ENCODE data around the gene WDR7. TPM values are rescaled to one million over a fixed set of nuclear protein-coding genes. Genes with fewer than 3 reads are reported as not detected.

WDR7 gene
- total and polyA plus RNA-seq, 2 experiments from 2014 or later: 5.9 to 19.0 TPM

DNA sequence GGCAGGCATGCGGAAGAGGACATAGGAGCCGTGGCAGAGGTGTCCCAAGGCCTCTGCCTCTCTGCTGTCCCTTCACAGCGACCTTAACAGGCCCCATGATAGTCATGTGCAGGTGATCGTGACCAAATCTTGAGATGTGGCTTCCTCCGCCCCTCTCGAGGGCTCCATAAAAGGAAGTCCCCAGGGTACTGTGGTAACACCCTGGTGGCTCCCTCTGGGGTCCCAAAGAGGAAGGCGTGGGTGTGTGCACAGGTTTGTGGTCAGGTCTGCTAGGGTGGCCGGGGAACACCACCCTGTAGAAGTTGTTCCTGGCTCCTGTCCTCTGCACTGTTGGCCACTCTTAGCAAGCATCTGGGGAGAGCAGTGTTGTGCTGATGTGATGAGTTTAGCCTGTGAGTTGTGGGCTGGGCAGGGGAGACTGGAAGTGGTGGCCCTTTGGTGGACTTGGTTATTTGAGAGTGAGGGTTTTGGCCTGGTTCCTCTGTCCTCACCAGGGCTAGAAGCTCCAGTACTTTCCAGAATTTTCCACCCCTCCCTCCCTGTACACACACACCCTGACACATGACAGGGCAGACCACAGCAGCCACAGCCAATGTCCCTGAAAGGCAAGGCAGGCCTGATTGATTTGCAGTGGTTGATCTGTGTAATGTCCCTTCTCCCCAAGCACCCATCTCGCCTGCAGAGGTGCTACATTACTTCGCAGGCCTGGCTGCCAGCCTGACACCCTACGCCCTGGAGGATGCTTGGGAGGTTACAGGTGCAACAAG is 426.8 kb downstream of the WDR7 start:
- Histone ChIP-seq H3K9me3 (ENCODE audit: low read depth) (no peaks in the 10 kb centered on the region), H3K4me2 (no peak overlapping the region), H4K20me1 (ENCODE audit: insufficient read depth, poor library complexity, severe bottlenecking) (no peaks in the 10 kb centered on the region), H3K27ac (no peak overlapping the region), H3K27me3 (peaks cover 9% of the 10 kb centered on the region), H3K79me2 (no peaks in the 10 kb centered on the region), H3K9me2 (replicated peaks; ENCODE audit: insufficient read depth) (no peaks in the 10 kb centered on the region), H2AFZ (no peak overlapping the region), H3K36me3 (replicated peaks; ENCODE audit: insufficient read depth, low read depth) (peaks cover 5% of the 10 kb centered on the region), H3K4me1 (ENCODE audit: insufficient read depth) (no peaks in the 10 kb centered on the region), H3K4me3 (no peak overlapping the region)
- DNase-seq (ENCODE audit: low spot score): no peak
- WGBS (ENCODE audit: low lambda C conversion rate, missing lambda C conversion rate): 89% methylated on average over 11 of the region's 11 CpGs
- TF ChIP-seq, protein P1, sequence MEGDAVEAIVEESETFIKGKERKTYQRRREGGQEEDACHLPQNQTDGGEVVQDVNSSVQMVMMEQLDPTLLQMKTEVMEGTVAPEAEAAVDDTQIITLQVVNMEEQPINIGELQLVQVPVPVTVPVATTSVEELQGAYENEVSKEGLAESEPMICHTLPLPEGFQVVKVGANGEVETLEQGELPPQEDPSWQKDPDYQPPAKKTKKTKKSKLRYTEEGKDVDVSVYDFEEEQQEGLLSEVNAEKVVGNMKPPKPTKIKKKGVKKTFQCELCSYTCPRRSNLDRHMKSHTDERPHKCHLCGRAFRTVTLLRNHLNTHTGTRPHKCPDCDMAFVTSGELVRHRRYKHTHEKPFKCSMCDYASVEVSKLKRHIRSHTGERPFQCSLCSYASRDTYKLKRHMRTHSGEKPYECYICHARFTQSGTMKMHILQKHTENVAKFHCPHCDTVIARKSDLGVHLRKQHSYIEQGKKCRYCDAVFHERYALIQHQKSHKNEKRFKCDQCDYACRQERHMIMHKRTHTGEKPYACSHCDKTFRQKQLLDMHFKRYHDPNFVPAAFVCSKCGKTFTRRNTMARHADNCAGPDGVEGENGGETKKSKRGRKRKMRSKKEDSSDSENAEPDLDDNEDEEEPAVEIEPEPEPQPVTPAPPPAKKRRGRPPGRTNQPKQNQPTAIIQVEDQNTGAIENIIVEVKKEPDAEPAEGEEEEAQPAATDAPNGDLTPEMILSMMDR (IDR thresholded peaks at IDR 0.05; ENCODE audit: poor library complexity): no peak
- TF ChIP-seq EZH2phosphoT487 (IDR thresholded peaks at IDR 0.05; ENCODE audit: low read depth, severe bottlenecking, unreplicated experiment): no peak
- TF ChIP-seq EZH2 (IDR thresholded peaks at IDR 0.05; ENCODE audit: borderline replicate concordance): no peak

GRCh38 chr18:57078614-57079013 is 427.5 kb downstream of the WDR7 start:
- H3K27me3 ChIP-seq: peaks cover 9% of the 10 kb centered on the region
- no peaks in the 10 kb centered on the region for H3K9me3 ChIP-seq (ENCODE audit: low read depth)
- WGBS (ENCODE audit: low lambda C conversion rate, missing lambda C conversion rate): 86% methylated on average over 9 of the region's 9 CpGs

GRCh38 chr18:57080479-57080878 is 429.3 kb downstream of the WDR7 start:
- H3K79me2 ChIP-seq: no peaks in the 10 kb centered on the region
- H3K36me3 ChIP-seq (replicated peaks; ENCODE audit: insufficient read depth, low read depth): peaks cover 5% of the 10 kb centered on the region
- DNase-seq (ENCODE audit: low spot score): no peak
- no peaks in the 10 kb centered on the region for H4K20me1 ChIP-seq (ENCODE audit: insufficient read depth, poor library complexity, severe bottlenecking)
- H3K4me2 ChIP-seq: no peak overlapping the region
- H3K9me3 ChIP-seq (ENCODE audit: low read depth): no peaks in the 10 kb centered on the region
- H3K4me1 ChIP-seq (ENCODE audit: insufficient read depth): no peaks in the 10 kb centered on the region
- no peak overlapping the region for H3K4me3 ChIP-seq
- TF ChIP-seq EZH2 (IDR thresholded peaks at IDR 0.05; ENCODE audit: borderline replicate concordance) (no peak), EZH2phosphoT487 (IDR thresholded peaks at IDR 0.05; ENCODE audit: low read depth, severe bottlenecking, unreplicated experiment) (no peak)
- TF ChIP-seq, protein P1 (IDR thresholded peaks at IDR 0.05; ENCODE audit: poor library complexity): no peak
- H3K27me3 ChIP-seq: peaks cover 7% of the 10 kb centered on the region
- H3K9me2 ChIP-seq (replicated peaks; ENCODE audit: insufficient read depth): no peaks in the 10 kb centered on the region
- WGBS (ENCODE audit: low lambda C conversion rate, missing lambda C conversion rate): 90% methylated on average over 3 of the region's 3 CpGs
- H2AFZ ChIP-seq: no peak overlapping the region
- H3K27ac ChIP-seq: no peak overlapping the region

More at GRCh38 chr18:57078614-57079013, 427.5 kb downstream of the WDR7 start:
- no peak overlapping the region for H3K4me2 ChIP-seq
- H3K4me1 ChIP-seq (ENCODE audit: insufficient read depth): no peaks in the 10 kb centered on the region
- no peaks in the 10 kb centered on the region for H3K79me2 ChIP-seq
- H4K20me1 ChIP-seq (ENCODE audit: insufficient read depth, poor library complexity, severe bottlenecking): no peaks in the 10 kb centered on the region
- H3K36me3 ChIP-seq (replicated peaks; ENCODE audit: insufficient read depth, low read depth): peaks cover 5% of the 10 kb centered on the region
- TF ChIP-seq EZH2 (IDR thresholded peaks at IDR 0.05; ENCODE audit: borderline replicate concordance): no peak
- no peak for TF ChIP-seq EZH2phosphoT487 (IDR thresholded peaks at IDR 0.05; ENCODE audit: low read depth, severe bottlenecking, unreplicated experiment)
- TF ChIP-seq, protein P1 (IDR thresholded peaks at IDR 0.05; ENCODE audit: poor library complexity): no peak
- no peak for DNase-seq (ENCODE audit: low spot score)
- no peak overlapping the region for H2AFZ ChIP-seq
- no peak overlapping the region for H3K4me3 ChIP-seq
- no peak overlapping the region for H3K27ac ChIP-seq
- no peaks in the 10 kb centered on the region for H3K9me2 ChIP-seq (replicated peaks; ENCODE audit: insufficient read depth)
